Fibroblast of lung (primary cell): ENCODE results near the gene FAM222A.

Experiments used
- EZH2 ChIP-seq: IDR thresholded peaks from 2 replicates; pipeline ENCODE4 v1.5.1; 2012; ENCODE audit warnings: low read length, control low read depth, mild to moderate bottlenecking; ENCODE audit errors: missing control alignments
- TF ChIP-seq, protein P1 (sequence below), 2 donors: IDR thresholded peaks in 1 of 2; conservative IDR thresholded peaks in 1 of 2; 1 replicate in 1 of 2; 2 replicates in 1 of 2; pipeline ENCODE4 v1.5.1; 2011 to 2012; ENCODE audit warnings: low read length in 2 of 2, control low read depth in 1 of 2, inconsistent platforms in 1 of 2, low read depth in 1 of 2, mild to moderate bottlenecking in 1 of 2

DNA sequence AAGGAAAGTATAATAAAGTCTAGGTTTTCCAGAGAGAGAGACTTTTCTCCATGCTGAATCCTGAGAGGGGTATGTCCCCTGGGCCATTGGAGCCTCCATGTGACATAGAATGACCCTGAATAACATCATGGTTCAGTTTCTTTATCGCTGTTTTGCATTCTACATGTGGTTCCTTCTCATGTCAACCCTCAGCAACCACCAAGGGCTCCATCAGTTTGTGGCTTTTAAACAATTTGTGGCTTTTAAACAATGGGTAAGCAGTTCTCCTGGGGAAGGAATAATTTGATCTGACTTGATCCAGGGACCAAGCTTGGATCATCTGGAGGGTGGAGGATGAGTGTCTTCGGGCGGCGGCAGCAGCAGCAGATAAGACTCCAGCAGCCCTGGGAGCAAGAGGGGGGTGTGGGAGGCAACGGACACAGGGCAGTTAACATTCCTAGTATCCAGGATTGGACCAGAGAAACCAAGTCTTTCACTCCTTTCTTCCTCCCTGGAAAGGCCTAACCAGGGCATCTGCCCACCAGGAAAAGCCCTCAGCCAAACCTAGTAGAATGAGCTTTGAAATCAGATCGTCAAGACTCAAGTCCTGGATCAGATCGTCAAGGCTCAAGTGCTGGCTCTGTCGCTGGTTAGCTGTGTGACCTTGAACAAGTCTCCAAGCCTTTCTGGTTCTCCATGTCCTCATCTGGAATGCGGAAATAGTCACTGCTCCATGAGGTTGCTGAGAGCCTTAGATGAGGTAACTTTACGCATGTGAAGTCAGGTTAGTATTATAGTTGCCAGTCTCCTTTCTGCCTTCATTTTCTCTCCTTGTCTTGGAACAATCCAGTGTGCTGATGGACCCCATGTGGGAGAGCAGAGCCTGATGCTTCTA is 27.8 kb upstream of the FAM222A start:
- TF ChIP-seq, protein P1, sequence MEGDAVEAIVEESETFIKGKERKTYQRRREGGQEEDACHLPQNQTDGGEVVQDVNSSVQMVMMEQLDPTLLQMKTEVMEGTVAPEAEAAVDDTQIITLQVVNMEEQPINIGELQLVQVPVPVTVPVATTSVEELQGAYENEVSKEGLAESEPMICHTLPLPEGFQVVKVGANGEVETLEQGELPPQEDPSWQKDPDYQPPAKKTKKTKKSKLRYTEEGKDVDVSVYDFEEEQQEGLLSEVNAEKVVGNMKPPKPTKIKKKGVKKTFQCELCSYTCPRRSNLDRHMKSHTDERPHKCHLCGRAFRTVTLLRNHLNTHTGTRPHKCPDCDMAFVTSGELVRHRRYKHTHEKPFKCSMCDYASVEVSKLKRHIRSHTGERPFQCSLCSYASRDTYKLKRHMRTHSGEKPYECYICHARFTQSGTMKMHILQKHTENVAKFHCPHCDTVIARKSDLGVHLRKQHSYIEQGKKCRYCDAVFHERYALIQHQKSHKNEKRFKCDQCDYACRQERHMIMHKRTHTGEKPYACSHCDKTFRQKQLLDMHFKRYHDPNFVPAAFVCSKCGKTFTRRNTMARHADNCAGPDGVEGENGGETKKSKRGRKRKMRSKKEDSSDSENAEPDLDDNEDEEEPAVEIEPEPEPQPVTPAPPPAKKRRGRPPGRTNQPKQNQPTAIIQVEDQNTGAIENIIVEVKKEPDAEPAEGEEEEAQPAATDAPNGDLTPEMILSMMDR (conservative IDR thresholded peaks at IDR 0.05 in 1 of 2, IDR thresholded peaks at IDR 0.05 in 1 of 2; ENCODE audit: low read depth in 1 of 2, low read length in 2 of 2) = no peak
- no peak for TF ChIP-seq EZH2
